ENCODE results near the gene REPIN1.

Gene REPIN1

GRCh38 chr7:150339409-150339809 is 29.2 kb upstream of the REPIN1 start:
- H3K4me3 ChIP-seq (ENCODE audit: low read depth, low read length, poor library complexity, severe bottlenecking) = no peak overlapping the region
- no peaks in the 10 kb centered on the region for H4K20me1 ChIP-seq (ENCODE audit: insufficient read depth, low read length)
- no peaks in the 10 kb centered on the region for H3F3A ChIP-seq (ENCODE audit: insufficient read depth, low read length)
- H3K27ac ChIP-seq (ENCODE audit: low read depth, low read length, poor library complexity, severe bottlenecking) = no peak overlapping the region
- peaks cover 7% of the 10 kb centered on the region; the same call in 1 of the 2 replicates for H3K27me3 ChIP-seq (ENCODE audit: insufficient read depth, low read length)
- H3K9ac ChIP-seq (ENCODE audit: low read length) = no peak overlapping the region
- no peaks in the 10 kb centered on the region for H3K4me1 ChIP-seq (ENCODE audit: insufficient read depth, low read length, severe bottlenecking)
- H3K4me2 ChIP-seq (ENCODE audit: low read length) = no peak overlapping the region
- peaks cover 6% of the 10 kb centered on the region; the same call in 1 of the 2 replicates for H3K9me3 ChIP-seq (ENCODE audit: low read length)
- H3K36me3 ChIP-seq (ENCODE audit: insufficient read depth, low read length) = no peaks in the 10 kb centered on the region; the same call in 1 of the 2 replicates
- H3K9me2 ChIP-seq (ENCODE audit: low read depth, low read length) = no peaks in the 10 kb centered on the region
- no peaks in the 10 kb centered on the region for H3K79me2 ChIP-seq (ENCODE audit: insufficient read depth, low read length)
- no peak for TF ChIP-seq EZH2 (IDR thresholded peaks at IDR 0.05; ENCODE audit: borderline replicate concordance, low read length)
- no peak for TF ChIP-seq CTCF (IDR thresholded peaks at IDR 0.05; ENCODE audit: low read length)
- H2AFZ ChIP-seq (ENCODE audit: low read length) = no peak overlapping the region

DNA sequence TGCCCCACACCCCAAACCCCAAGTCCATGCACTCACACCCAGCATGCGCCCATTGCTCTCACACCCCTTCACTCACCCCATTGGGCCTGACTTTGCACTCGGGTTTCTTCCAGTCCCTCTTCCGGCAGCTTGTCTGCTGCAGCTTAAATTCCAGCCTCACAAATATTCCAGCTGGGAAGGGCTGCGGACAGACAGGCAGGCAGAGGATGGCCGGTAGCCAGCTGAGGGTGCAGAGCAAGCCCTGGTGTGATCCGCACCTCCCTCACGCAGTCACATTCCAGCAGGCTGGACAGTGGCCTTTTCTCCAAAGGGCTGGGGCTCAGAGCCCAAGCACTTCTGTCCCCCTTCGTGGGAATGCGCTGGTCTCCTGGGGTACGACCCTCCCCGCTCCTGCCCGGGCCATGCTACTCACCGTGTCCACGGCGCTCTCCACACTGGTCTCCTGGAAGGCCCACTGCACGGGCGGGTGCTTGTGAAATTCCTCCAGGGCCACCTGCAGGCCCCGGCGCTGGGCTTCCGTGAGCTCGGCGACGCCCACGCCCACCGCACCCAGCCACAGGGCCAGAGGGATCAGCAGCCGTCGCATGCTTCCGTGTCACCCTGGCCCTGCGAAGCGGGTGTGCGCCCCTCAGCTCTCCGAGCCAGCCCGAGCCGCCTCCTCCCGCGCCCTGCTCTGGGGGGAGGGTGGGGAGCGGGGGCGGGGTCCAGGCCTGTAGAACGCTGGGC is 28.4 kb upstream of the REPIN1 start:
- no peaks in the 10 kb centered on the region for H3K9me2 ChIP-seq (ENCODE audit: low read depth, low read length)
- H4K20me1 ChIP-seq (ENCODE audit: insufficient read depth, low read length) = no peaks in the 10 kb centered on the region
- no peak overlapping the region for H2AFZ ChIP-seq (ENCODE audit: low read length)
- TF ChIP-seq CTCF (IDR thresholded peaks at IDR 0.05; ENCODE audit: low read length) = no peak
- no peak for TF ChIP-seq EZH2 (IDR thresholded peaks at IDR 0.05; ENCODE audit: borderline replicate concordance, low read length)
- H3K27me3 ChIP-seq (ENCODE audit: insufficient read depth, low read length) = peaks cover 7% of the 10 kb centered on the region; the same call in 1 of the 2 replicates
- no peaks in the 10 kb centered on the region; the same call in 1 of the 2 replicates for H3K36me3 ChIP-seq (ENCODE audit: insufficient read depth, low read length)
- H3K9ac ChIP-seq (ENCODE audit: low read length) = no peak overlapping the region
- H3K9me3 ChIP-seq (ENCODE audit: low read length) = peaks cover 11% of the 10 kb centered on the region
- no peaks in the 10 kb centered on the region for H3K79me2 ChIP-seq (ENCODE audit: insufficient read depth, low read length)
- H3K4me1 ChIP-seq (ENCODE audit: insufficient read depth, low read length, severe bottlenecking) = no peaks in the 10 kb centered on the region
- H3K4me2 ChIP-seq (ENCODE audit: low read length) = no peak overlapping the region
- no peaks in the 10 kb centered on the region for H3F3A ChIP-seq (ENCODE audit: insufficient read depth, low read length)
- H3K27ac ChIP-seq (ENCODE audit: low read depth, low read length, poor library complexity, severe bottlenecking) = no peak overlapping the region
- no peak overlapping the region for H3K4me3 ChIP-seq (ENCODE audit: low read depth, low read length, poor library complexity, severe bottlenecking)

GRCh38 chr7:150340875-150341262 is 27.8 kb upstream of the REPIN1 start:
- Histone ChIP-seq H2AFZ (ENCODE audit: low read length) (no peak overlapping the region), H3K27me3 (ENCODE audit: insufficient read depth, low read length) (peaks cover 7% of the 10 kb centered on the region; the same call in 1 of the 2 replicates), H3F3A (ENCODE audit: insufficient read depth, low read length) (no peaks in the 10 kb centered on the region), H3K4me2 (ENCODE audit: low read length) (no peak overlapping the region), H3K4me1 (ENCODE audit: insufficient read depth, low read length, severe bottlenecking) (no peaks in the 10 kb centered on the region), H3K79me2 (ENCODE audit: insufficient read depth, low read length) (no peaks in the 10 kb centered on the region), H3K27ac (ENCODE audit: low read depth, low read length, poor library complexity, severe bottlenecking) (no peak overlapping the region), H3K9me2 (ENCODE audit: low read depth, low read length) (no peaks in the 10 kb centered on the region), H3K4me3 (ENCODE audit: low read depth, low read length, poor library complexity, severe bottlenecking) (no peak overlapping the region), H3K9me3 (ENCODE audit: low read length) (peaks cover 11% of the 10 kb centered on the region), H4K20me1 (ENCODE audit: insufficient read depth, low read length) (no peaks in the 10 kb centered on the region), H3K36me3 (ENCODE audit: insufficient read depth, low read length) (no peaks in the 10 kb centered on the region; the same call in 1 of the 2 replicates), H3K9ac (ENCODE audit: low read length) (no peak overlapping the region)
- no peak for TF ChIP-seq CTCF (IDR thresholded peaks at IDR 0.05; ENCODE audit: low read length)
- no peak for TF ChIP-seq EZH2 (IDR thresholded peaks at IDR 0.05; ENCODE audit: borderline replicate concordance, low read length)
